SK-N-MC (cell line): ENCODE data around the gene PRKG1.

Source experiments
- DNase-seq: peaks from one replicate; pipeline ENCODE4 v3.0.0-alpha.2; 2011; ENCODE audit warnings: low read depth, low spot score
- H3K27ac ChIP-seq: fragments of 200-600 bp; sonication (generic); 2 replicates; pipeline ENCODE4 v1.5.1; 2016; ENCODE audit warnings: mixed run types
- H3K36me3 ChIP-seq: fragments of 200-600 bp; sonication (generic); 2 replicates; pipeline ENCODE4 v1.6.1; 2017; ENCODE audit warnings: antibody characterized with exemption, low read length, mixed read lengths; ENCODE audit not compliant: insufficient read depth
- H3K4me3 ChIP-seq: fragments of 200-600 bp; sonication (generic); 2 replicates; pipeline ENCODE4 v1.5.1; 2016
- H3K9ac ChIP-seq: fragments of 200-600 bp; sonication (generic); 2 replicates; pipeline ENCODE4 v1.8.0; 2017; ENCODE audit warnings: mixed run types, mixed read lengths; ENCODE audit not compliant: insufficient read length
- H3K9me3 ChIP-seq: fragments of 200-600 bp; sonication (generic); 2 replicates; pipeline ENCODE4 v1.6.1; 2017; ENCODE audit warnings: low read depth, mild to moderate bottlenecking, antibody characterized with exemption, low read length, moderate library complexity, mixed read lengths
- EZH2 ChIP-seq: fragments of 200-600 bp; sonication (generic); IDR thresholded peaks from one replicate; pipeline ENCODE4 v1.6.1; 2017; ENCODE audit warnings: antibody characterized with exemption
- FOXP2 ChIP-seq: optimal IDR thresholded peaks from 2 replicates; pipeline ENCODE3; 2011; ENCODE audit warnings: mild to moderate bottlenecking, moderate library complexity; ENCODE audit not compliant: insufficient read depth; ENCODE audit errors: extremely low read length, control extremely low read depth
- POLR2AphosphoS5 ChIP-seq: IDR thresholded peaks from 2 replicates; pipeline ENCODE4 v1.6.1; 2012; ENCODE audit warnings: mild to moderate bottlenecking, low read depth, low read length, borderline replicate concordance

The PRKG1 gene

DNA sequence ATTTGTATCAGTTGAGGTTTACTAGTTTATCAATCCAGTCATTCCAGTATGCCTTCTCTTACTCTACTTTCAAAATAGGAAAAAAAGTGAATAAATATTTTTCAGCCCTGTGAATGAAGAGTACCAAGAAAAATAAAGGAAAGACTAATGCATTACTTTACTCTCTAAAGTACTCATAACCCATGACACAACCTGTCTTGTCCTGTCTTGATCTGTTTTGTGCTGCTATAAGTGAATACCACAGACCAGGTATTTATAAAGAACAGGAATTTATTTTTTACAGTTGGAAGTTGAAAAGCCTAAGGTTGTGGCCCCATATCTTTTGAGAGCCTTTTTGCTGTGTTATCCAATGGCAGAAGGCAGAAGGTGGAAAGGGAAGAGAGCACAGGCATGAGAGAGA lies 1045.2 kb downstream of the PRKG1 start:
- DNase-seq: no peak
- H3K36me3 ChIP-seq: no peaks in the 10 kb centered on the region
- no peaks in the 10 kb centered on the region for H3K9me3 ChIP-seq
- no peak overlapping the region for H3K9ac ChIP-seq
- TF ChIP-seq POLR2AphosphoS5: no peak
- no peak for TF ChIP-seq EZH2
- TF ChIP-seq FOXP2: no peak
- no peak overlapping the region for H3K4me3 ChIP-seq
- no peak overlapping the region for H3K27ac ChIP-seq

DNA sequence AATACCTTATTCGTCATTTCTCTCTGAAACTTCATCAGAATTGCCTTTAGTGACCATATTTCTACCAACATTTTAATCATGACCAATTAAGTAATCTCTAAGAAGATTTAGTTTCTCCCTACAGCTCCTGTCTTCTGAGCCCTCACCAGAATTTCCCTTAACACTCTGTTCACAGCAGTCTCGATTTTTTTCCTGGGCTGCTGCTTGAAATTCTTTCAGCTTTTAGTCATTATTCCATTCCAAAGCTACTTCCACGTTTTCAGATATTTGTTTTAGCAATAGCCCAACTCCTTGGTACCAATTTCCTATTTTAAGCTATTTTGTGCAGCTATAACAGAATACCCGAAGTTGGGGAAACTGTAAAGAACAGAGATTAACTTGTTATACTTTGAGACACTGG lies 1047.4 kb downstream of the PRKG1 start:
- Histone ChIP-seq H3K9me3 (no peaks in the 10 kb centered on the region), H3K4me3 (no peak overlapping the region), H3K27ac (no peak overlapping the region), H3K9ac (no peak overlapping the region), H3K36me3 (no peaks in the 10 kb centered on the region)
- no peak for DNase-seq
- TF ChIP-seq POLR2AphosphoS5 (no peak), EZH2 (no peak)

DNA sequence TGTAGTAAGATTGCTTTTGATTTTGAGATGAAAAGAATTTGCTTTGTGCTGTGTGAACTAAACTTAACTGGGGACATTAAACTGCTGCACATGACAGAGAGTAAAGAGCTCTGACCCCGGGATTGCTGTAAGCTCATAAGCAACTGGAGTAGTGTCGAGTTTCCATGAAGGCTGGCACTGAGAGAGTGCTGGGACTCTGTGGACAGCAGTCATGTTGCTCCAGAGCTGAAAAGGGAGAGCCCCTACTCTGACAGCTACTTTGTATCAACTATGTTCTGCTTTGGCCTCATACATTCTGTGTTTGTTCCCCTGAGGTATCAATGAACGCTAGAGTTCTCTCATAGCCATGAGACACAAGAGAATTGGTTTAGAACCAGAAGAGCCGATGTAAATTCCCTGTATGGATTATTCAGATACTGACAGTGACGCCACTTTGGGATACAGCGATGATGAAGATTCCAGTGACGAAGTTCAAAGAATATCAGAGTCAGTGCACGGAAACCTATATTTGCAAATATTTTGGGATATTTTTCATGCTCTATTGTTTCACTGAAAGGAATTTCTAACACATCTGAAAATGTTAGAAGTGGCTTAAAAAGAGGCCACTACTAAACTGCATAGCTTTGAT lies 1053.9 kb downstream of the PRKG1 start:
- H3K9ac ChIP-seq: no peak overlapping the region

DNA sequence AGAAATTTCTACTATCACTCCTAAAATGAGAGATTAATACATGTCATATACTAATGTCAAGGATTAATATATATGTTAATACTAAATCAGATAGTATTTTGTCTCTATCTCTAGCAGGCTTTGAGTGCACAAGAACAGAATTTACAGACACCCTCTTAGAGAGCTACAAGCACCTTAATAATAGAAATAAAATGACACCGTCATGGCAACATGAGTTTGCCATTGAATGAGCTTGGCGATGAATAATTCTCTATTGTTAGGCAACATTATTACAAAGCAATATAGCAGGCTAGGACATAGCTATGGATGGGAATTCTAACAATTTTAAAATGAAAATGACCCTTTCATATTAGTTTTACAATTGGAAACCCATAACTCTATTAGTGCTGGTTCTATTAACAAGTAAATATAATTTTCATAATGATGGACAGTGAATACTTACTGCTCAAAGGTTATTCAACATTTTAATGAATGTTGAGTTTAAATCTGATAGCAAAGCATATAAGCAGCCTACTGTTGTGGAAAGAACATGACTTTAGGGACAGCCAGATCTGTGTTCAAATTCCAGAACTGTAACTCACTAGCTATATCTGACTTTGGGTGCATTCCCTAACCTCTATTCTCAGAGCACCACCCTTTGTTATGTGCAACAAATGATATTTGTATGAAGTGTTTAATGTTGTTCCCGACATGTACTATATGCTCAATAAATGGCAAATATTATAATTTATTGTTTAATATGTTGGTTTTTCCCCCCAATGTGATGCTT lies 1055.3 kb downstream of the PRKG1 start:
- no peak for TF ChIP-seq POLR2AphosphoS5
- TF ChIP-seq FOXP2: no peak
- TF ChIP-seq EZH2: no peak

More for the DNA sequence above, 1053.9 kb downstream of the PRKG1 start:
- no peaks in the 10 kb centered on the region for H3K9me3 ChIP-seq
- H3K4me3 ChIP-seq: no peak overlapping the region
- DNase-seq: no peak
- H3K27ac ChIP-seq: no peak overlapping the region
- H3K36me3 ChIP-seq: no peaks in the 10 kb centered on the region
- TF ChIP-seq POLR2AphosphoS5 (no peak), EZH2 (no peak), FOXP2 (no peak)

DNA sequence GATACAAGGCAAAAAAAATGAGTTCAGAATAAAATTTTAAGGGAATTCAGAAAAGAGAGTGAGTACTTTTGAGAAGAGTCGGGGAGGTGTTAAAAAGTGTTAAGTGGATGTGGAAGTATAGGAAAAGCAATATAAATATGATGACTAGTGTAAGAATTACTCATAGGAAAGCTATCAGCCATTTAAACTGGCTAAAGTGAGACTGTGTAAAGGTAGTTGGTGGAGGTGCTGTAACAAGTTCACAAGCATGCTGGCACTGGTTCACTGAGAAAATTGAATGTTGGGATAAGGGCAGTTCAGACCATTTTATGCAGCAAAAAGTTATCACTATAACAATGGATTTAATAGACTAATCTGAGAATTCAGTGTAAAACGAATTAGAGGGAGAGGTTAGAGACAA lies 1060.8 kb downstream of the PRKG1 start:
- no peak overlapping the region for H3K27ac ChIP-seq
- no peak overlapping the region for H3K4me3 ChIP-seq
- no peaks in the 10 kb centered on the region for H3K9me3 ChIP-seq
- TF ChIP-seq FOXP2: no peak
- TF ChIP-seq EZH2: no peak
- no peak for TF ChIP-seq POLR2AphosphoS5
- H3K36me3 ChIP-seq: no peaks in the 10 kb centered on the region
- DNase-seq: no peak
- H3K9ac ChIP-seq: no peak overlapping the region

More for the DNA sequence above, 1055.3 kb downstream of the PRKG1 start:
- no peak overlapping the region for H3K9ac ChIP-seq
- DNase-seq: no peak
- H3K9me3 ChIP-seq: no peaks in the 10 kb centered on the region
- no peak overlapping the region for H3K27ac ChIP-seq
- H3K4me3 ChIP-seq: no peak overlapping the region
- H3K36me3 ChIP-seq: no peaks in the 10 kb centered on the region

DNA sequence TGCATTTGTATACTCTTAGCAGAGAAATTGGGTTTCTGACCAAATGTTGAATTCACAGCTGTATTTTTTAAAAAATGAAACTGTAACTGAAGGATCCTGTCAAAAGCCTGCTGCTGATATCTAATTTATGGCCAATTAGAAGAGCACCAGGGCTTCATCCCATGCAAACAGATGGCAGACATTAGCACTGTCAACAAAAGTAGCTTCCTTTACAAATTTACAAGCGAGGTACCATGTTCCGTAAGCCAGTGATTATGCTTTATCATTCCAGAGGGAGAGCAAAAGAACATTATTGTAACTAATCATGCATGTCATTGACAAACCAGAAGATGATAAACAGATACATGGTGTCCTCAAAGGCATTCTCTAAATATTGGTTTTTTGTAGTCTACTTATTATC lies 1062.6 kb downstream of the PRKG1 start:
- Histone ChIP-seq H3K36me3 (no peaks in the 10 kb centered on the region), H3K9ac (no peak overlapping the region), H3K4me3 (no peak overlapping the region), H3K9me3 (no peaks in the 10 kb centered on the region), H3K27ac (no peak overlapping the region)
- TF ChIP-seq POLR2AphosphoS5: no peak
- TF ChIP-seq FOXP2: no peak
- no peak for TF ChIP-seq EZH2
- DNase-seq: no peak

DNA sequence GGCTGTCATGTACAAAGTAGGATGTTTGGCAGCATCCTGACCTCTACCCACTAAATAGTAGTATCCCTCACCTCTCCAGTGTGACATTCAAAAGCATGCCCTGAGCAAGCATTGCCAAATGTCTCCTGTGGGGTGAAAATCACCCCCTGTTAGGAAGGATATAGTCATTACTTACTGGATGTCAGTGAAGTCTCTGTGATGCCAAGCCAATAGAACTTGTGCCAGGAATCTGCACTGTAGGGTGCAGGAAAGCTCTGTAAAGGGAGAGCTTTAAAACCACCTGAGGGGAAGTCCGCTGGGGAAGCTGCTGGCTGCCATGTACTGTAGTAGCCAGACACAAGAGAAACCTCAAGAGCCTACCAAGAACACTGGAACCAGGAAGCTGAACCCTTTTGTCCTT lies 1069.1 kb downstream of the PRKG1 start:
- H3K9me3 ChIP-seq: no peaks in the 10 kb centered on the region
- DNase-seq: no peak
- no peak overlapping the region for H3K4me3 ChIP-seq
- H3K36me3 ChIP-seq: no peaks in the 10 kb centered on the region
- no peak overlapping the region for H3K9ac ChIP-seq
- no peak overlapping the region for H3K27ac ChIP-seq
- TF ChIP-seq POLR2AphosphoS5 (no peak), FOXP2 (no peak), EZH2 (no peak)

DNA sequence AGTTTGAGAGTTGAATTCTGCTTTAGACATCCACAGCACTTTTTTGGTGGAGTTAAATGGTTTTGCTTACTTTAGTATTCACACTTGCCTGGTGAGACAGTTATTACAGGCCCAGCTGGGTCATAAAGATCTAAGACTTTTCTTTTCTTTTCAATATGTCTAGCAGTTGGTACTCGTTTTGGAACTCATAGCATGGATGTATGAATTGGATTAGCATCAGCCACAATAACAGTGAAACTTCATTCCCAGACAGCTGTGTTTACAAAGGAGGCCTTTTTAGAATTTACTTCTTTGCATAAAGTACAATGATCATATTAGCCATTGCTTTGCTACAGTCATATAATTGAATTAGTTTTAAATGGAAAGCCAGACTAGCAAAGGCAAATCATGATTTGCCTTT lies 1071.3 kb downstream of the PRKG1 start:
- no peak for DNase-seq
- no peak overlapping the region for H3K27ac ChIP-seq
- no peak overlapping the region for H3K9ac ChIP-seq
- H3K4me3 ChIP-seq: no peak overlapping the region
- no peaks in the 10 kb centered on the region for H3K36me3 ChIP-seq
- TF ChIP-seq FOXP2: no peak
- no peak for TF ChIP-seq EZH2
- no peak for TF ChIP-seq POLR2AphosphoS5
- H3K9me3 ChIP-seq: no peaks in the 10 kb centered on the region

DNA sequence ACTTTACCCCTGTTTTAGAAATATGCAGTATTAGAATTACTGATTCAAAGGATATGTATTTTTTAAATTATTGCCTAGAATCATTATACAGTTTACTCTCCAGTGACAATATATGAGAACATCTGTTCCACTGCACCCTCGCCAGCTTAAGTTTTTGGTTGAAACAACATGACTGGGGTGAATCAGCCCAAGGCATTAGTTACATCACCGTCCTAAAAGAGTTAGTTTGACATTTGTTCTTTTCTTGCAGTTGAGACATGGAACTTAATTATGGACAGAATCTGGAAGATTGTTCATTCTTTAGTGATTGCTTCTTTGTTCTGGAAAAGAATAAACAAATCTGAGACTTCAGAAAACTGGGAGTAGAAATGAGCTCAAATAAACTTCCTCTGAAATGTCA lies 1072.5 kb downstream of the PRKG1 start:
- no peak overlapping the region for H3K27ac ChIP-seq
- no peaks in the 10 kb centered on the region for H3K9me3 ChIP-seq
- DNase-seq: no peak
- TF ChIP-seq EZH2: no peak
- TF ChIP-seq FOXP2: no peak
- no peak for TF ChIP-seq POLR2AphosphoS5
- no peak overlapping the region for H3K4me3 ChIP-seq
- no peak overlapping the region for H3K9ac ChIP-seq
- H3K36me3 ChIP-seq: no peaks in the 10 kb centered on the region
